HG02642 (cell line): ENCODE data around the gene SLC6A6.
"Not testable (repeated sequence)": the region's sequence is repeated elsewhere in the genome, so short reads cannot be mapped to it uniquely, and the experiment has no call there.

Experiments
- ATAC-seq: cut with Tn5 transposase; IDR thresholded peaks from one replicate; pipeline ENCODE4 v1.9.1; 2021; ENCODE audit warnings: mild to moderate bottlenecking; ENCODE audit not compliant: unreplicated experiment, poor library complexity

SLC6A6 gene

GRCh38 chr3:14397046-14397445, 5.4 kb upstream of the SLC6A6 start:
- ATAC-seq = no peak

DNA sequence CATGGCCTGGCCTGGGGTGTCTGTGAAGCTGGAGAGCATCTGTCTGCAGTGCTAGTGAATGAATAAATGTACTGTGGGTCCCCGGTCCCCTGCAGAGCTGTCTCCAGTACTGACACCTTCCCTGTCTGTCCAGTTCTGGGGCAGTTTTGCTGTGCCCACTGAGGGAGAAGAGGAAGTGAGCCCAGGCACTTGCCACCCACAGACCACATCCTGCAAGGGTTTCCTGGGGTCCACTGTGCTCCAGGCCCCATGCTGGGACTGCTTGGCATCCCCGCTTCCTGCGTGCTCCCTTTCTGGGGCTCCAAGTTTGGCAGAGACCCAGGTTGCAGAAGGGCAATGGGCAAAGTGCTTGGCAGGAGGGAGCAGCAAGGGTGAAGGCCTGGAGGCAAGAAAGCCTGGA, 4.9 kb upstream of the SLC6A6 start:
- ATAC-seq = no peak

GRCh38 chr3:14397940-14398796, 4.2 kb upstream of the SLC6A6 start:
- ATAC-seq = no peak

- ATAC-seq = no peak
Measured at GRCh38 chr3:14398797-14399106, 3.7 kb upstream of the SLC6A6 start.

DNA sequence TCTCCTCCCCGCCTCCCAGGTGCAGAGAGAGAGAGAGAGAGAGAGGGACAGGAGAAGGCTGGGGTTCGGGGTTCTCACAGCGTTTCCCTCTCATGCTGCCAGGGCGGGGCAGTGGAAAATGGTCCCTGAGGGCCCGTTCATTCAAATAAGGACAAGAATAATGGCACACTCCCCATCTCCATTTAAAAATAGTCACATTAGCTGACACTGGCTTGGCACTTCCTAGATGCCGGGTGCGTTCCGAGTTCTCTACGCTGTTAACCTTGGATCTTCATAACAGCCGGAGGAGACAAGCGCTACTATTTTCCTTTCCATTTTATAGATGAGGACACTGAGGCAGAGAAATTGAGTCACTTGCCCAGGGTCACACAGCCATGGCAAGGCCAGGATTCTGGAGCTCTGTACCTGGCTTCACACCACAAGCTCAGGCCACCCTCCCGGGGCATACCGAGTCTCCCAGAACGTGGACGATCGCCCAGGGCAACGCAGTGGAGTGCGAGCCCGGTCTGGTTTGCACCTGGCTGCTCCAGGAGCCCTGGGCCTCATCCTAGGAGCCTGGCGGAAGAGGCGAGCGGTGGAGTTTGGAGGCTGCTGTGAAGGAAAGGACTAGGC, 608 bp upstream of the SLC6A6 start:
- no peak for ATAC-seq

GRCh38 chr3:14403619-14404155, 1.3 kb downstream of the SLC6A6 start:
- no peak for ATAC-seq

DNA sequence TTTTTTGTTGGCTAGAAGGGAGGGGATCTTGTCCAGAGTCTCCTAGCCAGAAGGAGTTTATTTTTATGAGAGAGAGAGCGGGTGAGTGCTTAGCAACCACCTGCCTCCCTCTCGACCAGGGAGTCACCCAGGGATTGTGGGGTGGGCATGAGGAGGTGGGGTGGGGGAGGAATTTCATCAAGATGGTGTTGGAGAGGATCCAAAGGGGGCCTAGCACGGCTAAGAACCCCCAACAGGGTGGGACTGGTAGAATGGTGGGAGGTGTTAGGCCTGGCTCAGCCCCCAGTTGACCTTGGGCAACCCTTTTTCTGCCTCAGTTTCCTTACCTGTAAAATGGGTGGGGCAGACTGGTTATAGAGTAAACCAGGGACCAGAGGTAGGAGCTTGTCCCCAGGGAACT, 1.8 kb downstream of the SLC6A6 start:
- no peak for ATAC-seq

GRCh38 chr3:14404631-14405359, 2.4 kb downstream of the SLC6A6 start:
- no peak for ATAC-seq

DNA sequence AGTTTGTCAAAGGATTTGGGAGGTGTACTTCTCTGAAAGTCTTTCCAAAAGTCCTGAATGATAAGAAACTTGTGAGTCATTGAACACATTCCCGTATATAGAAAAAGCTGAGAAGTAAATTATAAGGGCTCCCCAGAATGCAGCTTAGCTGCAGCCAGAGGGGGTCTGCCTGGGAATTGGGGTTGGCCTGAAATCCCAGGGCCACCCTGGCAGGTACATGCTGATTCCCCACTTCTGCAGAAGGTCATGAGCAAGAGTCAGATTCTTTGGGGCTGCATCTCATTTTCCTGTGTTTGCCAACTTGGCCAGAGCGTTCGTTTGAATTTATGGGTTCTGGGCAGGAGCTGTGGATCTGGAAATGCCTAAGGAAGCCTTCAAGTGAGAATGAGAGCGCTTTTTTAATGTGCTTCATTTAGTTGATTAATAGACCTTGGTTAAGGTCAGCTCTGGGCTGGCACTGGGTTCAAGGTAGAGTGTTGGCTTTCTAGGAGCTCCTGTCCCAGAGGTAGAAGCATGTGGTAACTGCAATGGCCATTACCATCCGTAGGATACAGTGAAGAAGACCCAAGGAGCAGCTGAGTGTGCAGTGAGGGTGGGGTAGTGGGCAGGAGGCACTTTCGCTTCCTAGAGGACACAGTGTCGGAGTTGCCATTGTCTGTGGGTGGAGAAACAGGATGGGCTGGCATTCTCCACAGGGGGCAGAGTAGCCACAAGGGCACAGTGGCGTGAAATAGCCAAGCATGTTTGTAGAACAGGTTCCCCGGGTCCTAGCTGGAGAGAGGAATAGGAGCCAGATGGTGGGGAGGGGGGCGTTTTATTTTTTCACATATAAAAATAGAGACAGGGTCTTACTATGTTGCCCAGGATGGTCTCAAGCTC, 3.2 kb downstream of the SLC6A6 start:
- ATAC-seq = no peak

GRCh38 chr3:14406336-14406735, 3.9 kb downstream of the SLC6A6 start:
- no peak for ATAC-seq

DNA sequence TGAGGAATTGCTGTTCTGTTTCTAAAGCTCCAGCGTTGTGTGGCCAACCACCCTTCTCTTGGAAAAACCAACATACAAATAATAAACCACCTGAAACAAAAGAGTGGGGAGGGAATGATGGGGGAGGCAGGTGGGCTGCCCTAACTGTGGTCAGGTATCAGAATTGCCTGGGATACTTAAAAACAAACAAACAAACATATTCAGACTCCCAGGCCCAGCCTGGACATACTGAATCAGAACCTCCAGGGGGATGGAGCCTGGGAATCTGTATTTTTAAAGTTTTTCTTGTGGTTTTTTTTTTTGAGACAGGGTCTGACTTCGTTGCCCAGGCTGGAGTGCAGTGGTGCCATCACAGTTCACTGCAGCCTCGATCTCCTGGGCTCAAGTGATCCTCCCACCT, 4.4 kb downstream of the SLC6A6 start:
- ATAC-seq = no peak

DNA sequence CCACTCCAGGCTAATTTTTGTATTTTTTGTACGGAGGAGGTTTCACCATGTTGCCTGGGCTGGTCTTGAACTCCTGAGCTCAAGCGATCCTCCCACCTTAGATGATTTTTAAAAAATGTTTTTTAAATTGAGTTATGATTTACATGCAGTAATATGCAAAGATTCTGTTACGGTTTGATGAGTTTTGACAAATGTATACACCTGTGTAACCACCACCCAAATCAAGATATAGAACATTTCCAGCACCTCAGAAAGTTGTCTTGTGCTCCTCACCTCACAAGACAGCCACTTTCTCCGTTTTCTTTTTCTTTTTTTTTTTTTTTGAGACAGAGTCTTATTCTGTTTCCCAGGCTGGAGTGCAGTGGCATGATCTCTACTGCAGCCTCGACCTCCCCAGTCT, 4.8 kb downstream of the SLC6A6 start:
- no peak for ATAC-seq

GRCh38 chr3:14409779-14410063, 7.3 kb downstream of the SLC6A6 start:
- ATAC-seq = not testable (repeated sequence)

DNA sequence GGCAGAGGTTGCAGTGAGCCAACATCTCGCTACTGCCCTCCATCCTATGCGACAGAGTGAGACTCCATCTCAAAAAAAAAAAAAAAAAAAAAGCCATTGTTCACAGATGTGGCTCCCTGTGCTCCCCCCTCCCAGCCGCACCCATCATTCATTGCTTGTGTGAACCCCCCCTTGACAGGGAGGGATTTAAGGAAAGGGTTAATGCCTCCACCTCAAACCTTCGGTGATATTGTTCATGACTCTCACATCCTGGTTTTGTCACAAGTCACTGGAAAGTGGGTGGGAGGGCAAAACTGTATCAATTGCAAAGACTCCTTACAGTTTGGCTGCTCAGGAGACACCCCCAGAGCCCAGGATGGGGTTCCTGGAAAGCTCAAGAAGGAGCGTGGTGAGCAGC, 7.7 kb downstream of the SLC6A6 start:
- ATAC-seq = no peak

GRCh38 chr3:14410503-14411165, 8.2 kb downstream of the SLC6A6 start:
- ATAC-seq = peak; percentile 49

- ATAC-seq = no peak
Measured at GRCh38 chr3:14411166-14411526, 8.7 kb downstream of the SLC6A6 start.

DNA sequence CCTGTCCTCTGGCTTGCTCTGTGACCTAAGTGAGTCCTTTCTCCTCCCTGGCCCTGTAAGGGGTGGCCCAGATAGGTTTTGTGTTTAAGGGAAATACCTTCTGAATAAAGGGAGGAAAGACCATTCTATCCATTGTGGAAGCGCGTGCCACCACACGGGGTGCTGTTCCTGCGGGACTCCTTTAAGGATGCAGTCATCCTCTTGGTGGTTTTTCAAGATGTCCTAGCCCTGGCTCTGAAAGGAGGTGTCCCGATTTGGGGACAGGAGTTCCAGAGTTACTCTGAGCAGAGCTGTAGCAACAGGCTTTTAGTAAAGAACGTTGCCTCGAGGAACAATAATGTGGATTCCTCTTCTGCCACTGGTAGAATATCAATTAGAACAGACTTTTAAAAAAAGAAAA, 9.6 kb downstream of the SLC6A6 start:
- ATAC-seq = no peak

GRCh38 chr3:14412831-14413380, 10.5 kb downstream of the SLC6A6 start:
- no peak for ATAC-seq

GRCh38 chr3:14413381-14414071, 11.1 kb downstream of the SLC6A6 start:
- no peak for ATAC-seq
